HG02678 (cell line): ENCODE results near the gene VSIG10L.

Source experiments
- ATAC-seq: cut with Tn5 transposase; IDR thresholded peaks from one replicate; pipeline ENCODE4 v1.9.1; 2021; ENCODE audit warnings: mild to moderate bottlenecking, moderate library complexity; ENCODE audit not compliant: unreplicated experiment

Gene VSIG10L

GRCh38 chr19:51339313-51339686 is 2.6 kb downstream of the VSIG10L start:
- no peak for ATAC-seq

GRCh38 chr19:51338563-51339312 is 3.2 kb downstream of the VSIG10L start:
- peak; percentile 56 for ATAC-seq

GRCh38 chr19:51337861-51338562 is 3.9 kb downstream of the VSIG10L start:
- ATAC-seq, result no peak

GRCh38 chr19:51337141-51337860 is 4.6 kb downstream of the VSIG10L start:
- ATAC-seq, result no peak

- ATAC-seq, result no peak
Observed at GRCh38 chr19:51333836-51334460, 8.0 kb downstream of the VSIG10L start.

- no peak for ATAC-seq
Observed at GRCh38 chr19:51331716-51332115, 10.2 kb downstream of the VSIG10L start.

- no peak for ATAC-seq
Observed at GRCh38 chr19:51331193-51331592, 10.7 kb downstream of the VSIG10L start.

- no peak for ATAC-seq
Observed at GRCh38 chr19:51330366-51330765, 11.6 kb downstream of the VSIG10L start.

- ATAC-seq, result no peak
Observed at GRCh38 chr19:51329411-51329810, 12.5 kb downstream of the VSIG10L start.

GRCh38 chr19:51327066-51328001 is 14.6 kb downstream of the VSIG10L start:
- ATAC-seq, result no peak

GRCh38 chr19:51326216-51327065 is 15.5 kb downstream of the VSIG10L start:
- no peak for ATAC-seq

GRCh38 chr19:51325161-51325976 is 16.6 kb downstream of the VSIG10L start:
- ATAC-seq, result no peak

- ATAC-seq, result no peak
Observed at GRCh38 chr19:51324167-51324481, 17.8 kb downstream of the VSIG10L start.

- no peak for ATAC-seq
Observed at GRCh38 chr19:51323481-51324166, 18.3 kb downstream of the VSIG10L start.

- ATAC-seq, result no peak
Observed at GRCh38 chr19:51321799-51322198, 20.1 kb downstream of the VSIG10L start.

- no peak for ATAC-seq
Observed at GRCh38 chr19:51320280-51320657, 21.7 kb downstream of the VSIG10L start.

- ATAC-seq, result no peak
Observed at GRCh38 chr19:51319649-51320279, 22.2 kb downstream of the VSIG10L start.
